ENCODE results near the gene ARL6. TPM values are rescaled to one million over a fixed set of nuclear protein-coding genes. Genes with fewer than 3 reads are reported as not detected.
"Not testable (repeated sequence)": the region's sequence is repeated elsewhere in the genome, so short reads cannot be mapped to it uniquely, and the experiment has no call there.

Gene ARL6
- total RNA-seq, 2 experiments from 2014 or later, result 4.9 to 6.3 TPM

DNA sequence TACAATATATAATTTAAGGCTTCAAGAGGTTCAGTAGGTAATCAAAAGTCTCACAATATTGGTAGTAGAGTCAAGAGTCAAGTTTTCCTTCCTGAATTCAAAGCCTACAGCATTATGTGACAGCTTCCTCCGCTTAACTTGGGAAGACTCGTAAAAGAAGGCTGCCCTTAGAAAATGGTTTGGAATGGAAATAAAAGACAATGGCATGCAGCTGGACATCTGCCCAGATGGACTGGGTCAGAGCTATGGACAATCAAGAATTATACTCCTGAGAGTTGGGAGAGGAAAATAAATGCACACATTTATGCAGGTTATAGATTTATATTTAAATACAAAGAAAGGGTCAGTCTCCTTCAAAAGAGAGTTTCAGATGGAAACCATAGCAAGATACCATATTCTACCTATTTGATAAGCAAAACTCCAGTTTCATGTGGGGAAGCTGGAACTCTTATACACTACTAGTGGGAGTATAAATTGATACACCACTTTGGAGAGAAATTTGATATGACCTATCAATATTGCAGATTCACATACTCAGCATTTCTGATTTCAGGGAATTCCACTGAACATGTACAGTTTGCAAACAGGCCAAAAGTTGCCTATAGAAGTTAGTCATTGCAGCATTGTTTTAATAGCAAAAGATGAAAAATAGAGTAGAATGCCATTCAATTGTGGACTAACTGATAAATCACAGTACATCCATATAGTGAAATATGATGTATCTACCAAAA lies 63.3 kb downstream of the ARL6 start:
- H3K4me3 Mint-ChIP-seq, result no peak overlapping the region
- POLR2A ChIA-PET, result no interaction called here
- no peak for ATAC-seq (ENCODE audit: low read depth)
- no peaks in the 10 kb centered on the region for H3K4me1 Mint-ChIP-seq
- H3K36me3 Mint-ChIP-seq, result no peaks in the 10 kb centered on the region
- H3K27me3 Mint-ChIP-seq, result peaks cover 34% of the 10 kb centered on the region
- H3K9me3 Mint-ChIP-seq, result peaks cover 2% of the 10 kb centered on the region
- H3K27ac Mint-ChIP-seq, result no peak overlapping the region
- DNase-seq, result no peak

DNA sequence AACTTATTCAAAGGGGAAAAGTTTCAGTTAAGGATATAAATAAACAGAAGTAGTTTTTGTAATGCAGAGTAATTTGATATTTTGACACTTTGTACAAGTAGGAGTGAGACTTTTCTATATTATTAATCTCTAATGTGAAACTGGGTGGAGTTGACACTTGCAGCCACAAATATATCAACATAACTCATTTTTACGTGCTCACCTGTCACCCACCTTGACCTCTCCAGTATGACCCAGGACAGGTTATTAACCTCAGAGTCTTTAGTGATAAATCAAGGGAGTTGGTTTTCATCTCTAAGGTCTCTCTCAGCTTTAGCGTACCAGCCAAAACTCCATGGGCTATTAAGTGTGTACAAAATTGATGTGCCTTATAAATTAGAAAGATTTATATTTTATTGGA lies 64.6 kb downstream of the ARL6 start:
- H3K4me3 Mint-ChIP-seq, result no peak overlapping the region
- no peaks in the 10 kb centered on the region for H3K36me3 Mint-ChIP-seq
- H3K27ac Mint-ChIP-seq, result no peak overlapping the region
- peaks cover 2% of the 10 kb centered on the region for H3K9me3 Mint-ChIP-seq
- ATAC-seq (ENCODE audit: low read depth) (no peak), DNase-seq (no peak)
- H3K4me1 Mint-ChIP-seq, result no peaks in the 10 kb centered on the region
- POLR2A ChIA-PET, result no interaction called here
- peaks cover 22% of the 10 kb centered on the region for H3K27me3 Mint-ChIP-seq

DNA sequence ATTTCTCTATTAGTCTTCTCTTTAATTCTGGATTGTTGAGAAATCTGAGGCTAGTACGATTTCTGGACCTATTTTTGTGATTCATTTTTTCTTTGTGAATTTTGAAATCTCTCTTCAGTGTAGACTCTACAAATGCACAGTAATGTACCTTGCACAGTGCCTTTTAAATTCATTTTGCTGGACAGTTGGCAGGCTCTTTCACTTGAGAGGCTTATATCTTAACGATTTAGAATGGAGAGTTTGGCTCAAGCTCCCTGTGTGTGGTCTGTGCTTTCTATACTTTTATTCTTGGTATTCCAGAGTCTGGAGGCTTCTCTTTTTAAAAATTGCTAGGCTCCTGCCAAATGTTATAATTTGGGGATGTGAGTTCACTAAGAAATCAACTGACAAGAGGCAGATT lies 66.1 kb downstream of the ARL6 start:
- Mint-ChIP-seq H3K36me3 (no peaks in the 10 kb centered on the region), H3K4me3 (no peak overlapping the region), H3K9me3 (peaks cover 2% of the 10 kb centered on the region), H3K4me1 (no peaks in the 10 kb centered on the region), H3K27ac (no peak overlapping the region), H3K27me3 (peaks cover 12% of the 10 kb centered on the region)
- ATAC-seq (ENCODE audit: low read depth) (no peak), DNase-seq (no peak)
- POLR2A ChIA-PET, result no interaction called here

DNA sequence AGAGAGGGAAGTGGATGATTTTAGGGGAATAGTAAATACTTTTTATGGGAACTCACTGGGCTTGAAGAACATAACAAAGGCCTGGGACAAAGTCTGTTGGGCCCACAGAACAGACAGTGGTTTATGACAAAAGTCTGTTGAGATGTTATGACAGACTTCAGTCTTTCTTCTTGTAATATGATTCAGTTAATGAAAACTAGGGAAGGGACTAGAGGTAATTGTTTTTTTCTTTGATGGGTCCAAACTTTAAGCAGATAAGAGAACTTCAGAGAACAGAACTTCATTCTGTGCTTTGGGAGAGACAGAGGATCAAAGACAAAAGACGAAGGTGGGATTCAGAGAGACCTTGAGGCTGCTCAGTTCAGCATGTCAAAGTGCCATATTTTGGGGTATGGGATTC lies 66.6 kb downstream of the ARL6 start:
- POLR2A ChIA-PET, result no interaction called here
- Mint-ChIP-seq H3K27me3 (peaks cover 12% of the 10 kb centered on the region), H3K27ac (no peak overlapping the region), H3K4me3 (no peak overlapping the region), H3K36me3 (no peaks in the 10 kb centered on the region), H3K9me3 (peaks cover 2% of the 10 kb centered on the region), H3K4me1 (no peaks in the 10 kb centered on the region)
- ATAC-seq (ENCODE audit: low read depth), result no peak
- DNase-seq, result no peak

DNA sequence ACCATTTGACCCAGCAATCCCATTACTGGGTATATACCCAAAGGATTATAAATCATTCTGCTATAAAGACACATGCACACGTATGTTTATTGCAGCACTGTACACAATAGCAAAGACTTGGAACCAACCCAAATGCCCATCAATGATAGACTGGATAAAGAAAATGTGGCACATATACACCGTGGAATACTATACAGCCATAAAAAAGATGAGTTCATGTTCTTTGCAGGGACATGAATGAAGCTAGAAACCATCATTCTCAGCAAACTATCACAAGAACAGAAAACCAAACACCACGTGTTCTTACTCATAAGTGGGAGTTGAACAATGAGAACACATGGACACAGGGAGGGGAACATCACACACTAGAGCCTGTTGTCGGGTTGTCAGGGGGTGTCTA lies 68.6 kb downstream of the ARL6 start:
- H3K27me3 Mint-ChIP-seq; H3K4me3 Mint-ChIP-seq; DNase-seq; H3K4me1 Mint-ChIP-seq; POLR2A ChIA-PET; H3K9me3 Mint-ChIP-seq; H3K27ac Mint-ChIP-seq; H3K36me3 Mint-ChIP-seq; ATAC-seq (ENCODE audit: low read depth): not testable (repeated sequence)

DNA sequence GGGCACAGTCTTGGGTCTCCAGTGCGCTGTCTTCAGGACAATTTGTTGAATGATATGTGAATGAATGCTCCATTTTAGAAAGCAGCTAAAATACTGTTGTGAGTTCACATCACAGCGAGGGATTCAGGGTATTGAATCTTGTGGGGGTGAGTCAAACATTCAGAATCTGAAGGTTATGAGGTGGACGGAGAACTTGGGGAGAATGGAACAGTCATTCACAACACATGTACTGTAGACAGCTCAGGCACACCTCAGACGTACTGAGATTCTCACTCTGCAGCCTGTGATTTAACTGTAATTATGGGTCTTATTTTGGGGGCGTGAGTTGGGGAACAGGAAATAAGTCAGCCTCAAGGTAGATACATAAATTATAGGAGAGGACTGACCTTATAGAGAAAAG lies 71.2 kb downstream of the ARL6 start:
- no peak for DNase-seq

DNA sequence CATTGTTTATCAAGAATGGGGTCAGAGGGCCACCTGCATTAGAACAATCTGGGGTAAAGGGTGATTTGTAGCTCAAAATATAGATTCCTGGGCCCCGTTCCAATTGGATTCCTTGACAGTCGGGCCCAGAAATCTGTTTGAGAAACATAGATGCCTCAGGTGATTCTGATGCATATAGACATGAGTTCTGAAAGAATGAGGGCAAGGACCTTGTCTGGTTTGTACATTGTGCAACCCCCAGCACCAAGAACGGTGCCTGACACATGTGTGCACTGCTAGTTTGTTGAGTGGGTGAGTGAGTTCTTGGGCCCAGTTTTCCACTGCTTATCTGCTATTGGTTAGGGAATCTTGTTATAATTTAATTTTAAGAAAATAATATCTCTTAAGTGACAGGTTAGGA lies 73.8 kb downstream of the ARL6 start:
- H3K36me3 Mint-ChIP-seq, result no peaks in the 10 kb centered on the region
- no peak for DNase-seq
- no peaks in the 10 kb centered on the region for H3K4me1 Mint-ChIP-seq
- H3K27me3 Mint-ChIP-seq, result no peaks in the 10 kb centered on the region
- ATAC-seq (ENCODE audit: low read depth), result no peak
- POLR2A ChIA-PET, result no interaction called here
- H3K9me3 Mint-ChIP-seq, result no peaks in the 10 kb centered on the region
- no peak overlapping the region for H3K4me3 Mint-ChIP-seq
- H3K27ac Mint-ChIP-seq, result no peak overlapping the region

More for the DNA sequence above, 71.2 kb downstream of the ARL6 start:
- POLR2A ChIA-PET, result no interaction called here
- Mint-ChIP-seq H3K4me3 (no peak overlapping the region), H3K27ac (no peak overlapping the region), H3K36me3 (no peaks in the 10 kb centered on the region), H3K9me3 (peaks cover 2% of the 10 kb centered on the region), H3K4me1 (no peaks in the 10 kb centered on the region), H3K27me3 (no peaks in the 10 kb centered on the region)
- no peak for ATAC-seq (ENCODE audit: low read depth)

DNA sequence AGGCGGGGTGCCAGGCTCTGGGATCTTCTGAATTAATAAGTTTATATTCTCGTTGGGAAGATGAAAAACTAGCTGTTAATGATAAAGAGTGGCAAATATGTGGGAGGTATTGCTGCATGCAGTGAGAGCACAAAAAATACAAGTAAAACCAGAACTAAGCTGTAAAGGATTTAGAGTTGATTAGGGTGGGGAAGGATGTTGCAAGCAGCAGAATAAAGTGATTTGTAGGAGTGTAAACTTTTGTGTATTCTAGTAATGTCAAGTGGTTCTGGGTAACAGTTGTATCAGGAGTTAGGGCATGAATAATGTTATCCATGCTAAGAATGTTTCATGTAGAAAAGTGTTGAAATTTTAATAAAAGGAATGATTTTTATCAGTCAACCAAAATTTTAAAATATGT lies 75.4 kb downstream of the ARL6 start:
- H3K27ac Mint-ChIP-seq, result no peak overlapping the region
- no peaks in the 10 kb centered on the region for H3K27me3 Mint-ChIP-seq
- no peaks in the 10 kb centered on the region for H3K9me3 Mint-ChIP-seq
- DNase-seq, result no peak
- no peaks in the 10 kb centered on the region for H3K4me1 Mint-ChIP-seq
- H3K36me3 Mint-ChIP-seq, result no peaks in the 10 kb centered on the region
- POLR2A ChIA-PET, result no interaction called here
- ATAC-seq (ENCODE audit: low read depth), result no peak
- no peak overlapping the region for H3K4me3 Mint-ChIP-seq

DNA sequence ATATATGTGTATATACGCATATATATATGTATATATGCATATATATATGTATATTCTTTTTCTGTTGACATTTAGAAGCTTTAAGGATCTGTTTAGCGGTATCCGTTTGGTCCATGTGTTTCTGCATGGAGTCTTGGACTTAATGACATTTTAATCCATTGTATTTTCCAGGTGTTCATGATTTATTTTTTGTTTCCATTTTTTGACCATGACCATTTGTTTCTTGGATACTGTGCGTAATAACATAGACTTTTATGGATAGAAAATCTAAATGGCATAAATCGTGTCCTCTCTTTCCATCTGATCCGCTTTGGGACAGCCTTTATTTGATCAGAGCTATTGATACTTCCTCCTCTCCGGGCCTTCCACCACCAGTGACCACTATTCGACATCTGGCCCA lies 76.7 kb downstream of the ARL6 start:
- H3K36me3 Mint-ChIP-seq, result no peaks in the 10 kb centered on the region
- DNase-seq (no peak), ATAC-seq (ENCODE audit: low read depth) (no peak)
- no peak overlapping the region for H3K27ac Mint-ChIP-seq
- no peak overlapping the region for H3K4me3 Mint-ChIP-seq
- H3K9me3 Mint-ChIP-seq, result no peaks in the 10 kb centered on the region
- no peaks in the 10 kb centered on the region for H3K4me1 Mint-ChIP-seq
- H3K27me3 Mint-ChIP-seq, result peaks cover under 1% of the 10 kb centered on the region
- POLR2A ChIA-PET, result no interaction called here

DNA sequence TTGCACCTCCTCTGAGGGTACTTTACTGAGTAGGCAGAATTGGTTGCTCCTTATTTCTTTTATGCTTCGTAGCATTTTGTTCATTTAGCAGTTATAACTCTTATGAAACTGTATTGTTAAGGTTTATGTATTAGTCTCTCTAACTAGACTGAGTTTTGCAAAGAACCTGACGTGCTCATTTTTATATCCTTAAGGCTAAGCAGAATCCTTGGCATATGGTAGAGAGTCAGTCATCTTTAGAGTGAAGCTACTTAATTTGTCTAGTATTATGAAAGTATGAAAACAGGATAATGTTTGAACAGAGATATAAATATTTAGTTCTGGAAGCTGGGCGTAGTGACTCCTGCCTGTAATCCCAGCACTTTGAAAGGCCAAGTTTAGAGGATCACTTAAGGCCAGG lies 77.4 kb downstream of the ARL6 start:
- H3K27ac Mint-ChIP-seq, result no peak overlapping the region
- POLR2A ChIA-PET, result no interaction called here

DNA sequence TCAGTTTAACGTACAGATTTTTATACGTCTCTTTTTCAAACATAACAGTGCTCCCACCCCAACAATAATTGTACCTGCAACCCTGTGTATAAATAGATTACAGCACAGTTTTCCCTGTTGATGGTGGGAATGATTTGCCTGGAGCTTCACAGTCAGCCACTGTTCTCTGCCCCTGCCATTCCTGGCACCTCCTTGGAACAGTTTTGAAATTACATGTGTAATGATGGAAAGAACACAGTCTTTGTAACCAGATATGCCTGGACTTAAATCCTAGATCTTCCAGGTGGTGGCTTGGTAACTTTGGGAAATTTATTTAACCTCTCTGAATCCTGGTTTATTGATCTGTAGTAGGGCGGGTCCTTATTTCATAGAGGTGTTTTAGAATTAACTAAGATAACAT lies 84.2 kb downstream of the ARL6 start:
- Mint-ChIP-seq H3K36me3 (peaks cover 1% of the 10 kb centered on the region), H3K27ac (no peak overlapping the region), H3K9me3 (peaks cover 2% of the 10 kb centered on the region), H3K4me1 (no peaks in the 10 kb centered on the region), H3K27me3 (peaks cover 2% of the 10 kb centered on the region), H3K4me3 (no peak overlapping the region)
- DNase-seq (no peak), ATAC-seq (ENCODE audit: low read depth) (no peak)
- POLR2A ChIA-PET, result no interaction called here

More for the DNA sequence above, 77.4 kb downstream of the ARL6 start:
- H3K4me3 Mint-ChIP-seq, result no peak overlapping the region
- DNase-seq, result no peak
- no peaks in the 10 kb centered on the region for H3K36me3 Mint-ChIP-seq
- ATAC-seq (ENCODE audit: low read depth), result no peak
- no peaks in the 10 kb centered on the region for H3K4me1 Mint-ChIP-seq
- peaks cover 2% of the 10 kb centered on the region for H3K27me3 Mint-ChIP-seq
- no peaks in the 10 kb centered on the region for H3K9me3 Mint-ChIP-seq

Other genes starting within 250 kb of the ARL6 start
- gene CRYBG3, start 57.3 kb downstream of the ARL6 start, total RNA-seq, result 1 to 10 TPM; 5.3 to 5.7 TPM
- gene RIOX2, start 207.7 kb downstream of the ARL6 start, total RNA-seq, result 10 to 100 TPM; 23.8 to 24.2 TPM